ENCODE data around the gene ANO2. TPM values are rescaled to one million over a fixed set of nuclear protein-coding genes. Genes with fewer than 3 reads are reported as not detected.

Gene ANO2
- total and polyA plus RNA-seq, 8 donors, result 0.43 to 2.4 (median 0.97) TPM

DNA sequence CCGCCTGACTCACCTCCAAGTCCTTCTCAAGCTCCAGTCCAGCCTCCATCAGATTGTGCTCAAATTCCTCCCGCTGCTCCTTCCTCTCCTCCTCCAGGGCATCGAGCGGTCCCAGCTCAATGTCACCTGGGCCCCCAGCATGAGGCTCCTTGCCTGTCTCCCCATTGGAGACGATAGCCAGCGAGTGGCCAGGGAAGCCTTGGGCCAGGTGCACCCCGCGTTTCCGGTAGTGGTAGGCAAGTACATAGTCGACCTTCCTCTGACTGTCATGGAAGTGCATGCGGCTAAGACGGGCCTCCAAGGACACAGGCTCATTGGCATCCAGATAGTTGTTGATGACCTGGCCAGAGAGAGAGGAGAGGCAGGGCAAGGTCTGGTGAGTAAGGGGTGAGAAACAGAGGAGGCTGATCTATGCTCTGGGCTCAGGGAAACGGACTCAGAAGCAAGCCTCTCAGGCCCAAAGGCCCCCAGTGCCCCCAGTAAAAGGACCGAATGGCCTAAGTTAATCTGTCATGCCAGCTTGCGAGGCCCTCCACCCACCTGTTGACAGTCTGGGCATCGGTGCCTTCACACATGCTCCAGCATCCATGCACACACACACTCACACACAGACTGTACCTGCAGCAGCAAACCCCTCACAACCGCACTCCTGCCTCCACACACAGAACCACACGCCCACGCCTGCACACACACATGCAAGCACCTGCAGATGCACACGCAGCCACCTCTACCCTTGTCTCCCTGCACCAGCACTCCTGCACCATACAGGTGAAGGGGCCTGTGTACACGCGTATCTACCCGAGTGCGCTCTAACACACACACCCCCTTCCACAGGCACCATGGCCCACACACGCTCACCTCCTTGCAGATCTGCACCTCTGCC, 23.8 kb downstream of the ANO2 start:
- TF ChIP-seq, protein P1, sequence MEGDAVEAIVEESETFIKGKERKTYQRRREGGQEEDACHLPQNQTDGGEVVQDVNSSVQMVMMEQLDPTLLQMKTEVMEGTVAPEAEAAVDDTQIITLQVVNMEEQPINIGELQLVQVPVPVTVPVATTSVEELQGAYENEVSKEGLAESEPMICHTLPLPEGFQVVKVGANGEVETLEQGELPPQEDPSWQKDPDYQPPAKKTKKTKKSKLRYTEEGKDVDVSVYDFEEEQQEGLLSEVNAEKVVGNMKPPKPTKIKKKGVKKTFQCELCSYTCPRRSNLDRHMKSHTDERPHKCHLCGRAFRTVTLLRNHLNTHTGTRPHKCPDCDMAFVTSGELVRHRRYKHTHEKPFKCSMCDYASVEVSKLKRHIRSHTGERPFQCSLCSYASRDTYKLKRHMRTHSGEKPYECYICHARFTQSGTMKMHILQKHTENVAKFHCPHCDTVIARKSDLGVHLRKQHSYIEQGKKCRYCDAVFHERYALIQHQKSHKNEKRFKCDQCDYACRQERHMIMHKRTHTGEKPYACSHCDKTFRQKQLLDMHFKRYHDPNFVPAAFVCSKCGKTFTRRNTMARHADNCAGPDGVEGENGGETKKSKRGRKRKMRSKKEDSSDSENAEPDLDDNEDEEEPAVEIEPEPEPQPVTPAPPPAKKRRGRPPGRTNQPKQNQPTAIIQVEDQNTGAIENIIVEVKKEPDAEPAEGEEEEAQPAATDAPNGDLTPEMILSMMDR (IDR thresholded peaks at IDR 0.05), result no peak
- ATAC-seq (no peak), FAIRE-seq (no peak), DNase-seq (no peak)
- H3K27me3 ChIP-seq, result no peaks in the 10 kb centered on the region
- no peaks in the 10 kb centered on the region for H3K4me1 ChIP-seq
- H3K4me3 ChIP-seq, result no peak overlapping the region
- intact Hi-C loops (cut with DNase I), result no loop called here
- H3K9me3 ChIP-seq, result no peaks in the 10 kb centered on the region
- 78 to 81% methylated on average over 25 of the region's 25 CpGs for WGBS, 2 donors
- H3K36me3 ChIP-seq, result no peaks in the 10 kb centered on the region
- H3K27ac ChIP-seq, result no peak overlapping the region

DNA sequence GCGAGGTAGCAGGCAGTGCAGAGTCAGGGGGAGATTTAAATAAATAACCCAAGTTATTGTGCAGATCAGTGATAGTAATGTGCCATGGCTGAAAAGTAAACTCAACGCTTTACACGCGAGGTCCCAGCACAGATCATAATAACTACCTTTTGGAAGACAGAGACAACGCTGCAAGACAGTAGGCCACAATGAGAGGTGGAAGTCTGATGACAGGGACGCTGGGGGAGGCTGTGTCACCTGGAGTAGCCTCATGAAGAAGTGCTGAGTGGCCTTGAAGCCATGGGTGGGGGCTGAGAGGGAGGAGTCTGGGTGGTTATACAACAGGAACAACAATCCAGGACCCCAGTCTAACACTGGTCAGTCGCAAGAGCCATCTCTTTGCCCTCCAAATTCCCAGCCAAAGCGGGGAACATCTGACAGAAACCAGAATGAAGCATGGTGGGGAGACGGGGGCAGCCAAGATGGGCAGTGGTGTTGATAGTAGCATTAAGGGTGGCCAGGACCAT, 28.2 kb downstream of the ANO2 start:
- Histone ChIP-seq H3K27ac (no peak overlapping the region), H3K27me3 (peaks cover 0 to 4% (median 0%) of the 10 kb centered on the region in 4 donors), H3K4me1 (no peaks in the 10 kb centered on the region), H3K36me3 (no peaks in the 10 kb centered on the region), H3K4me3 (no peak overlapping the region), H3K9me3 (no peaks in the 10 kb centered on the region)
- intact Hi-C loops (cut with DNase I), result no loop called here
- FAIRE-seq (no peak), DNase-seq (no peak), ATAC-seq (no peak)
- 57 to 69% methylated on average over 9 of the region's 9 CpGs for WGBS, 2 donors
- TF ChIP-seq, protein P1 (IDR thresholded peaks at IDR 0.05), result no peak

DNA sequence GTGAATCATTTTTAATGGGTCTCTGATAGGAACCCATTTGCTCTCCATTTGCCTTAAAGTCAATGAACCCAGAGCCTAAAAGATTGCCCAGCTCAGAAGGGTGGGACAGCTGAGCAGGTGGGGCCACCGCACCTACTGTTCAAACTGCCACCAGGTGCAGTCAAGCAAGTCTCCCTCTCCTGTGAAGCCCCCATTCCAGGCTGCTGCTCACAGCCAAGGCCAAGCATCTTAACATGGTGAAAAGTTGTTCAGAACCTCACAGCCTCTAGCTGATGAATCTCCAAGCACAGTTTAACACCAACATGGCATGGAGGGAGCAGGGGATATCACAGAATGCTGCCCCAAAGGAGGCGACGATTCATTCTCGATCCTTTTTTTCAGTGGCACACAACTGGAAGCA, 29.5 kb downstream of the ANO2 start:
- FAIRE-seq, result no peak
- intact Hi-C loops (cut with DNase I), result no loop called here
- ATAC-seq, result no peak
- no peaks in the 10 kb centered on the region for H3K4me1 ChIP-seq
- no peak overlapping the region for H3K27ac ChIP-seq
- H3K27me3 ChIP-seq, result peaks cover 0 to 4% (median 0%) of the 10 kb centered on the region in 4 donors
- WGBS, 2 donors, result 73 to 88% methylated on average over 4 of the region's 4 CpGs
- H3K36me3 ChIP-seq, result no peaks in the 10 kb centered on the region
- no peaks in the 10 kb centered on the region for H3K9me3 ChIP-seq
- TF ChIP-seq, protein P1 (IDR thresholded peaks at IDR 0.05), result no peak
- H3K4me3 ChIP-seq, result no peak overlapping the region
- DNase-seq, result no peak

DNA sequence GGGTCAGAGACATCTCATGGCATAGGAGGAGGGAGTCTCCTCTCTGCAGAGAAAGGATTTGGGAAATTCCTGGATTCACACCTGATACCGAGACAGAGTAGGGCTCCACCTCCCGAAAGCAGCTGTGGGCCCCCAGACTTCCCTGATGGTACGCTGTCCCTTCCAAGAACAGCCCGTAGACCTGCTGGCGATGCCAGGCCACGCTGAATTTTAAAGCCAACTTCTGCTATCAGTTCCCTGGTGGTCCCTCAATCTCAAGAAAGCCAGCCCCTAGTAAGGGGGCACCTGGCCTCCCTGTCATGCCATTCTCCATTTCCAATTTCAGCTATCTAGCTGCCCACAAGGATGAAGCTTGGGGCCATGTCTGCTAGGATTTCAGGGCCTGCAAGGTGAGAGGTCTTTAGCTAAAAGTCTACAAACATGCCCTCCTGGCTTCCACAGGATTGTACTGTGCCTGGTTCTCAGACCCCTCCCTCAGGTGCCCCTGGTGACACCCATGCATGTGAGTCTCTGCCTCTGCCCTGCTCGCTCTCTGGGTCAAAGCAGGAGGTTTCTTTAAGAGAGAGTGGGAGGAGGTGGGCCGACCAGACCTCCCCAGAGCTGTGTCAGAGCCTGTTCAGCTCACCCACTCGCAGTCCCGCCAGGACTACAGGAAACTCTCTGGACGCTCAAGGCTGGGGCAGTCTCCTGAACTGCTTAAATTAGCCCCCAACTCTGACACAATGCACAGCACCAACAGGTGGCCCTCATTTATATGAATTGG, 30.5 kb downstream of the ANO2 start:
- WGBS, 2 donors, result 59 to 60% methylated on average over 11 of the region's 11 CpGs
- FAIRE-seq (no peak), DNase-seq (no peak), ATAC-seq (no peak)
- intact Hi-C loops (cut with DNase I), result no loop called here
- Histone ChIP-seq H3K4me3 (no peak overlapping the region), H3K9me3 (no peaks in the 10 kb centered on the region), H3K27ac (no peak overlapping the region), H3K36me3 (no peaks in the 10 kb centered on the region), H3K4me1 (no peaks in the 10 kb centered on the region), H3K27me3 (peaks cover 0 to 4% (median 0%) of the 10 kb centered on the region in 4 donors)
- TF ChIP-seq, protein P1 (IDR thresholded peaks at IDR 0.05), result no peak

Data from pancreas (tissue), 10 donors.